Suppressor macrophage (primary cell): ENCODE measurements around the gene CALR.
"Not testable (repeated sequence)": the region's sequence is repeated elsewhere in the genome, so short reads cannot be mapped to it uniquely, and the experiment has no call there.

Source experiments
- DNase-seq, 4 experiments: peaks; one replicate each; pipeline ENCODE4 v3.0.0-alpha.2; 2020 to 2022

CALR gene

GRCh38 chr19:12933287-12934072 is 4.9 kb upstream of the CALR start, which contains the start of gene FARSA:
FARSA (minus strand) TSS chr19:12933711; CDS start chr19:12933696, 15 bp downstream.
- DNase-seq, result peak; percentile 94 to 97 (median 95)

DNA sequence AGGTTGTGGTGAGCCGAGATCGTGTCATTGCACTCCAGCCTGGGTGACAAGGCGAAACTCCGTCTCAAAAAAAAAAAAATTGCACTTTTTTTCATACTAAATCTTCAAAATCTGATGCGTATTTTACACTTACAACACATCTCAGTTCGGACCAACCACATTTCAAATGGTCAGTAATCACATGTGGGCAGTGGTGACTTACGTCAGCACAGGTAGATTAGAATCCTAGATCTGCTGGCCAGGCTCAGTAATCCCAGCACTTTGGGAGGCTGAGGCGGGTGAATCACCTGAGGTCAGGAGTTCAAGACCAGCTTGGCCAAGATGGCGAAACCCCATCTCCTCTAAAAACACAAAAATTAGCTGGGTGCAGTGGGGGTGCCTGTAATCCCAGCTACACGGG is 3.3 kb upstream of the CALR start:
- DNase-seq, result no peak

DNA sequence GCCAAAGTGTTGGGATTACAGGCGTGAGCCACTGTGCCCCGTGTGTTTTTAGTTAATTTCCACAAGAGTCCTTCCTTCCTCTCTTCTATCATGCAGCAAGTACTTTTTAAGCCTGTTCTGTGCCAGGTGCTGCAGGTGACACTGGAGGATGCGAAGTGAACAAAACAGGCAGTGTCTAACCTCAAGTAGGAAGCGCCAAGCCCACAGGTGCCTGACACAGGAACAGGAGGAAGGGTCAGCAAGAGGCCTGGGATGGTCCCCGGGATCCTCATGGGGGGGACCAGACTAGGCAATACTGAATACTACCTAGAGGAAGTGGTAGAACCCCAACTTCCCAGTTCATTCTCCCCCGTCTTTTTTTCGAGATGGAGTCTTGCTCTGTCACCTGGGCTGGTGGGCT is 1.8 kb upstream of the CALR start:
- peak in 1 of 4 experiments; percentile 1 for DNase-seq

- DNase-seq, result peak; percentile 76 to 88 (median 85)
Observed at GRCh38 chr19:12937093-12937926, 1.1 kb upstream of the CALR start.

GRCh38 chr19:12938779-12939601 is 581 bp downstream of the CALR start:
- peak; percentile 61 to 71 (median 66) for DNase-seq

DNA sequence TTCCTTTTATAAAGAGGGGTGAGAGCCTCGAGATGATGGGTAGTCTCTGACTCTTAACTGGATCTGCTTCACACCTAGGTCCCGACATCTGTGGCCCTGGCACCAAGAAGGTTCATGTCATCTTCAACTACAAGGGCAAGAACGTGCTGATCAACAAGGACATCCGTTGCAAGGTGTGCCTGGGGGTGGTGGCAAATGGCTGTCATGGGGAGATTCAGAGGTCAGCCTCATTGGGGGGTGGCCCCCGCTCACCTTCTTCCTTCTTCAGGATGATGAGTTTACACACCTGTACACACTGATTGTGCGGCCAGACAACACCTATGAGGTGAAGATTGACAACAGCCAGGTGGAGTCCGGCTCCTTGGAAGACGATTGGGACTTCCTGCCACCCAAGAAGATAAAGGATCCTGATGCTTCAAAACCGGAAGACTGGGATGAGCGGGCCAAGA is 1.6 kb downstream of the CALR start:
- no peak for DNase-seq

- DNase-seq, result peak in 1 of 4 experiments; percentile 1
Observed at GRCh38 chr19:12940897-12941296, 2.5 kb downstream of the CALR start.

DNA sequence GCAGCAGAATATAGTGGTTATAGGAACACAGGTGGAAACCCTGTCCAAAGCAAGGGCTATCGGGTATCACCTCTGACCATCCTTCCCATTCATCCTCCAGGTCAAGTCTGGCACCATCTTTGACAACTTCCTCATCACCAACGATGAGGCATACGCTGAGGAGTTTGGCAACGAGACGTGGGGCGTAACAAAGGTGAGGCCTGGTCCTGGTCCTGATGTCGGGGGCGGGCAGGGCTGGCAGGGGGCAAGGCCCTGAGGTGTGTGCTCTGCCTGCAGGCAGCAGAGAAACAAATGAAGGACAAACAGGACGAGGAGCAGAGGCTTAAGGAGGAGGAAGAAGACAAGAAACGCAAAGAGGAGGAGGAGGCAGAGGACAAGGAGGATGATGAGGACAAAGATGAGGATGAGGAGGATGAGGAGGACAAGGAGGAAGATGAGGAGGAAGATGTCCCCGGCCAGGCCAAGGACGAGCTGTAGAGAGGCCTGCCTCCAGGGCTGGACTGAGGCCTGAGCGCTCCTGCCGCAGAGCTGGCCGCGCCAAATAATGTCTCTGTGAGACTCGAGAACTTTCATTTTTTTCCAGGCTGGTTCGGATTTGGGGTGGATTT is 5.1 kb downstream of the CALR start:
- peak in 1 of 4 experiments; percentile 5 for DNase-seq

- no peak for DNase-seq
Observed at GRCh38 chr19:12944104-12944674, 5.8 kb downstream of the CALR start.

- DNase-seq, result peak; percentile 100
Observed at GRCh38 chr19:12945479-12946091, 7.2 kb downstream of the CALR start, which contains the start of gene RAD23A. RAD23A (plus strand) TSS chr19:12945862; CDS start chr19:12945949, 87 bp downstream.

GRCh38 chr19:12946092-12946721 is 7.8 kb downstream of the CALR start:
- DNase-seq, result peak; percentile 78 to 91 (median 85)

- DNase-seq, result peak in 1 of 4 experiments; percentile 1
Observed at GRCh38 chr19:12946731-12947496, 8.5 kb downstream of the CALR start.

DNA sequence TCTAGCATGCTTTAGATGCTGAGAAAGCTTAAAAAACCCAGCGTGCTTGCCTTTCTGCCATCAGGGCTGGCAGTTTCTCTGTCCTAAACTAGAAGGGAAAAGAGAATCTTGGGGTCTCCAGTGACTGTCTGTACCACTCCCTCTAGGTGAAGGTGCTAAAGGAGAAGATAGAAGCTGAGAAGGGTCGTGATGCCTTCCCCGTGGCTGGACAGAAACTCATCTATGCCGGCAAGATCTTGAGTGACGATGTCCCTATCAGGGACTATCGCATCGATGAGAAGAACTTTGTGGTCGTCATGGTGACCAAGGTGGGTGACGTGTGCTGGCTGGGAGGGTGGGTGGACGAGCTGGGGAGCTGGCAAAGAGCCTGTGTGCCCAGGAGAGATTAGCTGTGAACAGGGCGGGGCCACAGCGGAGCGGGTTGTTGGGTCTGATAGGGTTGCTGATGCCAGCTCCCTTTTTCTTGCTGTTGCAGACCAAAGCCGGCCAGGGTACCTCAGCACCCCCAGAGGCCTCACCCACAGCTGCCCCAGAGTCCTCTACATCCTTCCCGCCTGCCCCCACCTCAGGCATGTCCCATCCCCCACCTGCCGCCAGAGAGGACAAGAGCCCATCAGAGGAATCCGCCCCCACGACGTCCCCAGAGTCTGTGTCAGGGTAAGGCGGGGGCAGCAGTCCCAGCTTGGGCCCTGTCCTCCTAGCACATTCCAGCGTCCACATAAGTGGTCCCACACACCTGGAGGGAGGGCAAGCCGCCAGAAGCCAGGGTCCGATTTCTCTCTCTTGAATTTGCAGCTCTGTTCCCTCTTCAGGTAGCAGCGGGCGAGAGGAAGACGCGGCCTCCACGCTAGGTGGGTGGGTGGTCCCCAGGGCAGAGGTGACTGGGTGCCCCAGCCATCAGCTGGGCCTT is 9.5 kb downstream of the CALR start:
- no peak for DNase-seq

- no peak for DNase-seq
Observed at GRCh38 chr19:12948612-12949362, 10.4 kb downstream of the CALR start.

- no peak for DNase-seq
Observed at GRCh38 chr19:12949363-12950283, 11.2 kb downstream of the CALR start.

DNA sequence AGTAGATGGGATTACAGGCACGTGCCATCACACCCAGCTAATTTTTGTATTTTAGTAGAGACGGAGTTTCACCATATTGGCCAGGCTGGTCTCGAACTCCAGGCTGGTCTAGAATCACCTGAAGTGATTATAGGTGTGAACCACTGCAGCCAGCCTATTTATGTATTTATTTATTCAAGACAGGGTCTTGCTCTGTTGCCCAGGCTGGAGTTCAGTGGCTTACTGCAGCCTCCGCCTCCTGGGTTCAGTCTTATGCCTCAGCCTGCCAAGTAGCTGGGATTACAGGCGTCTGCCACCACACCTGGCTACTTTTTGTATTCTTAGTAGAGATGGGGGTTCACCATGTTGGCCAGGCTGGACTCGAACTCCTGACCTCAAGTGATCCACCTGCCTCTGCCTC is 13.6 kb downstream of the CALR start:
- DNase-seq, result not testable (repeated sequence)
